Measurements from ENCODE around the gene USP25.
A peak's percentile ranks its signal among the peaks of the same experiment; 100 is the strongest.

Gene USP25

GRCh38 chr21:15729674-15730483, at the start of gene USP25:
Gene USP25, plus strand, starts transcription at chr21:15729982. Its CDS starts 412 bp downstream, at chr21:15730394.
- peak; percentile 84 to 87 for DNase-seq

- no peak for DNase-seq
Measured at GRCh38 chr21:15682186-15682895, 47.4 kb upstream of the USP25 start.

GRCh38 chr21:15682977-15683376, 46.8 kb upstream of the USP25 start:
- no peak for DNase-seq

GRCh38 chr21:15686506-15686905, 43.3 kb upstream of the USP25 start:
- DNase-seq = no peak

- no peak for DNase-seq
Measured at GRCh38 chr21:15687208-15687607, 42.6 kb upstream of the USP25 start.

- DNase-seq = no peak
Measured at GRCh38 chr21:15688016-15688415, 41.8 kb upstream of the USP25 start.

- no peak for DNase-seq
Measured at GRCh38 chr21:15688809-15689208, 41.0 kb upstream of the USP25 start.

- no peak for DNase-seq
Measured at GRCh38 chr21:15692711-15693110, 37.1 kb upstream of the USP25 start.

GRCh38 chr21:15695241-15695640, 34.5 kb upstream of the USP25 start:
- no peak for DNase-seq

- DNase-seq = no peak
Measured at GRCh38 chr21:15701830-15702229, 28.0 kb upstream of the USP25 start.

- no peak for DNase-seq
Measured at GRCh38 chr21:15703932-15704331, 25.9 kb upstream of the USP25 start.

GRCh38 chr21:15706696-15707095, 23.1 kb upstream of the USP25 start:
- DNase-seq = no peak

- no peak for DNase-seq
Measured at GRCh38 chr21:15713412-15713811, 16.4 kb upstream of the USP25 start.

GRCh38 chr21:15718711-15719110, 11.1 kb upstream of the USP25 start:
- no peak for DNase-seq

- DNase-seq = no peak
Measured at GRCh38 chr21:15719976-15720375, 9.8 kb upstream of the USP25 start.

- no peak for DNase-seq
Measured at GRCh38 chr21:15722591-15723324, 7.0 kb upstream of the USP25 start.

- no peak for DNase-seq
Measured at GRCh38 chr21:15725949-15726348, 3.8 kb upstream of the USP25 start.

- no peak for DNase-seq
Measured at GRCh38 chr21:15728046-15728445, 1.7 kb upstream of the USP25 start.

- no peak for DNase-seq
Measured at GRCh38 chr21:15729346-15729673, 472 bp upstream of the USP25 start.

- DNase-seq = no peak
Measured at GRCh38 chr21:15730484-15731242, 881 bp downstream of the USP25 start.

GRCh38 chr21:15731243-15731613, 1.4 kb downstream of the USP25 start:
- DNase-seq = no peak

- DNase-seq = no peak
Measured at GRCh38 chr21:15732290-15732995, 2.7 kb downstream of the USP25 start.

GRCh38 chr21:15732996-15733329, 3.2 kb downstream of the USP25 start:
- DNase-seq = no peak

Data from stimulated activated CD4-positive, alpha-beta T cell treated with anti-CD3 and anti-CD28 coated beads, Interleukin-2, amount 100 ng/mL, for 24 hours (primary cell).